Naive thymus-derived CD4-positive, alpha-beta T cell (primary cell): Measurements from ENCODE around the gene SMARCD3. TPM values are rescaled to one million over a fixed set of nuclear protein-coding genes. Genes with fewer than 3 reads are reported as not detected.

Experiments used
- ATAC-seq: fragments of 150-1000 bp; cut with Tn5 transposase; 2 replicates; pipeline ENCODE4 v1.10.0; 2021; ENCODE audit warnings: mild to moderate bottlenecking, moderate library complexity
- CTCF ChIA-PET: fragments of 350-600 bp; sonication (Branson Sonifier 250); formaldehyde crosslinking; loops from one replicate; lab custom pipeline; 2021; ENCODE audit warnings: antibody characterized with exemption; lab: Charles Lee
- POLR2A ChIA-PET: fragments of 350-600 bp; sonication (Branson Sonifier 250); formaldehyde crosslinking; loops from one replicate; lab custom pipeline; 2021; ENCODE audit warnings: antibody characterized with exemption, inconsistent platforms; lab: Charles Lee
- DNase-seq, 9 donors: peaks; one replicate each; pipeline versions ENCODE4 v3.0.0 to v3.0.0-alpha.2; 2020 to 2022; ENCODE audit warnings: mixed read lengths in 1 of 9
- H3K27ac ChIP-seq: one replicate; pipeline ENCODE4 v1.7.0; 2013; ENCODE audit warnings: mild to moderate bottlenecking, low read depth, low read length, moderate library complexity
- H3K27me3 ChIP-seq, 2 donors: one replicate each; pipeline ENCODE4 v1.7.0; 2013; ENCODE audit warnings: low read length in 2 of 2, mild to moderate bottlenecking in 2 of 2, moderate library complexity in 2 of 2; ENCODE audit not compliant: control insufficient read depth in 2 of 2, insufficient read depth in 2 of 2
- H3K36me3 ChIP-seq, 3 experiments: 1 replicate in 2 of 3; 2 replicates in 1 of 3; pipeline ENCODE4 v1.7.0; 2013; ENCODE audit warnings: low read length in 3 of 3, mild to moderate bottlenecking in 3 of 3, moderate library complexity in 1 of 3; ENCODE audit not compliant: insufficient read depth in 3 of 3, control insufficient read depth in 2 of 3
- H3K4me1 ChIP-seq, 2 donors: one replicate each; pipeline ENCODE4 v1.7.0; 2013; ENCODE audit warnings: low read length in 2 of 2, mild to moderate bottlenecking in 2 of 2, moderate library complexity in 1 of 2; ENCODE audit not compliant: control insufficient read depth in 2 of 2, insufficient read depth in 2 of 2
- H3K4me3 ChIP-seq: 2 replicates; pipeline ENCODE4 v1.7.0; 2013; ENCODE audit warnings: mild to moderate bottlenecking, low read length
- H3K9me3 ChIP-seq, 3 experiments: 1 replicate in 2 of 3; 2 replicates in 1 of 3; pipeline ENCODE4 v1.7.0; 2013; ENCODE audit warnings: low read length in 3 of 3; ENCODE audit not compliant: control insufficient read depth in 2 of 3
- H3K27ac Mint-ChIP-seq, 9 donors: one replicate each; pipeline ENCODE4 v1.8.0; 2020 to 2022; ENCODE audit warnings: mixed read lengths in 9 of 9, mild to moderate bottlenecking in 8 of 9, moderate library complexity in 5 of 9, inconsistent platforms in 2 of 9
- H3K27me3 Mint-ChIP-seq, 5 donors: one replicate each; pipeline ENCODE4 v1.8.0; 2021 to 2022; ENCODE audit warnings: mixed read lengths in 5 of 5, mild to moderate bottlenecking in 1 of 5
- H3K36me3 Mint-ChIP-seq, 5 donors: one replicate each; pipeline ENCODE4 v1.8.0; 2020 to 2022; ENCODE audit warnings: mixed read lengths in 5 of 5, mild to moderate bottlenecking in 3 of 5, inconsistent platforms in 1 of 5
- H3K4me1 Mint-ChIP-seq, 7 donors: one replicate each; pipeline ENCODE4 v1.8.0; 2020 to 2022; ENCODE audit warnings: mixed read lengths in 7 of 7, mild to moderate bottlenecking in 3 of 7, inconsistent platforms in 1 of 7
- H3K4me3 Mint-ChIP-seq, 10 donors: one replicate each; pipeline ENCODE4 v1.8.0; 2020 to 2022; ENCODE audit warnings: mild to moderate bottlenecking in 10 of 10, mixed read lengths in 10 of 10, moderate library complexity in 6 of 10, inconsistent platforms in 2 of 10
- H3K9me3 Mint-ChIP-seq, 11 donors: one replicate each; pipeline ENCODE4 v1.8.0; 2020 to 2022; ENCODE audit warnings: mixed read lengths in 11 of 11, mild to moderate bottlenecking in 4 of 11, inconsistent platforms in 1 of 11, moderate library complexity in 1 of 11
- intact Hi-C, 2 donors: fragments of 100-400 bp; cut with micrococcal nuclease; formaldehyde crosslinking; loops; one replicate each; pipeline ENCODE4 v1.15.1; 2023
- polyA plus RNA-seq, 2 donors: library from polyadenylated mRNA; unstranded; fragments of 300-500 nt; fragmentation: Illumina TruSeq; gene quantifications; one replicate each; pipeline ENCODE4 v1.2.3, GENCODE V29; 2021
- total RNA-seq, 6 experiments: library from RNA in 5 of 6; stranded (reverse) in 5 of 6; gene quantifications; 1 replicate in 5 of 6; 2 replicates in 1 of 6; pipeline ENCODE4 v1.2.3 and lab custom pipeline; 2021 to 2026

The SMARCD3 gene
- total and polyA plus RNA-seq, 7 experiments from 2014 or later: 3.8 to 45.5 (median 5.1) TPM

- H3K4me3 ChIP-seq: no peak overlapping the region
- H3K4me3 Mint-ChIP-seq: peak overlapping the region in 9 of 10 donors; percentile 39 to 93 (median 68)
Measured at GRCh38 chr7:151251689-151252560, 3.4 kb upstream of the SMARCD3 start.

GRCh38 chr7:151251328-151251688 is 2.8 kb upstream of the SMARCD3 start:
- intact Hi-C loops: no loop called here
- H3K4me1 ChIP-seq: peaks cover 0 to 16% of the 10 kb centered on the region in 2 donors
- no peaks in the 10 kb centered on the region for H3K36me3 ChIP-seq
- Mint-ChIP-seq H3K27me3 (peaks cover 39 to 82% (median 60%) of the 10 kb centered on the region in 5 donors), H3K36me3 (peaks cover 0 to 2% (median 0%) of the 10 kb centered on the region in 5 donors), H3K4me1 (peaks cover 20 to 48% (median 31%) of the 10 kb centered on the region in 7 donors), H3K27ac (peak overlapping the region in 1 of 9 donors; percentile 43), H3K4me3 (peak overlapping the region in 9 of 10 donors; percentile 69 to 93 (median 73)), H3K9me3 (no peaks in the 10 kb centered on the region)
- H3K4me3 ChIP-seq: peak overlapping the region; percentile 9
- H3K9me3 ChIP-seq: no peaks in the 10 kb centered on the region
- CTCF ChIA-PET: interaction anchor here (0.6 kb wide), 1 partner anchor 54 kb away, joined by 3 read pairs; no protein-coding TSS in a partner anchor
- DNase-seq (no peak), ATAC-seq (no peak)
- H3K27ac ChIP-seq: no peak overlapping the region
- POLR2A ChIA-PET: no interaction called here
- peaks cover 0 to 6% of the 10 kb centered on the region in 2 donors for H3K27me3 ChIP-seq

More at GRCh38 chr7:151251689-151252560, 3.4 kb upstream of the SMARCD3 start:
- no peak for ATAC-seq
- peak in 1 of 9 donors; percentile 18 for DNase-seq
- Mint-ChIP-seq H3K27ac (no peak overlapping the region), H3K9me3 (no peaks in the 10 kb centered on the region), H3K4me1 (peaks cover 19 to 42% (median 29%) of the 10 kb centered on the region in 7 donors), H3K36me3 (peaks cover 0 to 2% (median 0%) of the 10 kb centered on the region in 5 donors), H3K27me3 (peaks cover 39 to 80% (median 63%) of the 10 kb centered on the region in 5 donors)
- ChIA-PET POLR2A (no interaction called here), CTCF (no interaction called here)
- Histone ChIP-seq H3K27me3 (peaks cover 0 to 6% of the 10 kb centered on the region in 2 donors), H3K36me3 (no peaks in the 10 kb centered on the region), H3K27ac (no peak overlapping the region), H3K4me1 (peaks cover 0 to 16% of the 10 kb centered on the region in 2 donors), H3K9me3 (no peaks in the 10 kb centered on the region)
- intact Hi-C loops: no loop called here

- Histone ChIP-seq H3K36me3 (no peaks in the 10 kb centered on the region), H3K4me3 (no peak overlapping the region), H3K4me1 (peaks cover 0 to 20% of the 10 kb centered on the region in 2 donors), H3K27ac (no peak overlapping the region), H3K9me3 (no peaks in the 10 kb centered on the region), H3K27me3 (peaks cover 0 to 6% of the 10 kb centered on the region in 2 donors)
- no peaks in the 10 kb centered on the region for H3K9me3 Mint-ChIP-seq
- peaks cover 0 to 2% (median 0%) of the 10 kb centered on the region in 5 donors for H3K36me3 Mint-ChIP-seq
- POLR2A ChIA-PET: interaction anchor here (0.5 kb wide), 1 partner anchor 276 kb away, joined by 3 read pairs; no protein-coding TSS in a partner anchor
- peaks cover 35 to 85% (median 62%) of the 10 kb centered on the region in 5 donors for H3K27me3 Mint-ChIP-seq
- DNase-seq (no peak), ATAC-seq (no peak)
- intact Hi-C loops: no loop called here
- H3K27ac Mint-ChIP-seq: no peak overlapping the region
- H3K4me1 Mint-ChIP-seq: peaks cover 25 to 53% (median 34%) of the 10 kb centered on the region in 7 donors
- CTCF ChIA-PET: interaction anchor here (0.6 kb wide), 1 partner anchor 55 kb away, joined by 3 read pairs; no protein-coding TSS in a partner anchor
- peak overlapping the region in 9 of 10 donors; percentile 69 to 93 (median 73) for H3K4me3 Mint-ChIP-seq
Measured at GRCh38 chr7:151250181-151251132, 2.0 kb upstream of the SMARCD3 start.

GRCh38 chr7:151249732-151250072 is 1.2 kb upstream of the SMARCD3 start:
- no peaks in the 10 kb centered on the region for H3K9me3 Mint-ChIP-seq
- ChIA-PET POLR2A (interaction anchor here (0.5 kb wide), 1 partner anchor 276 kb away, joined by 3 read pairs; no protein-coding TSS in a partner anchor), CTCF (no interaction called here)
- Histone ChIP-seq H3K36me3 (no peaks in the 10 kb centered on the region), H3K27ac (no peak overlapping the region), H3K9me3 (no peaks in the 10 kb centered on the region), H3K27me3 (peaks cover 0 to 6% of the 10 kb centered on the region in 2 donors), H3K4me3 (no peak overlapping the region), H3K4me1 (peaks cover 6 to 26% of the 10 kb centered on the region in 2 donors)
- intact Hi-C loops: loop anchor here in 1 of 2 donors (5.0 kb wide), 1 partner anchor 628 kb away; the partner anchor contains the start of gene PRKAG2
- H3K36me3 Mint-ChIP-seq: peaks cover 0 to 2% (median 0%) of the 10 kb centered on the region in 5 donors
- DNase-seq: no peak
- no peak for ATAC-seq
- peaks cover 32 to 80% (median 59%) of the 10 kb centered on the region in 5 donors for H3K27me3 Mint-ChIP-seq
- H3K27ac Mint-ChIP-seq: no peak overlapping the region
- peaks cover 25 to 56% (median 38%) of the 10 kb centered on the region in 7 donors for H3K4me1 Mint-ChIP-seq
- peak overlapping the region in 9 of 10 donors; percentile 66 to 93 (median 78) for H3K4me3 Mint-ChIP-seq

GRCh38 chr7:151249034-151249731 is 689 bp upstream of the SMARCD3 start:
- ATAC-seq (peak; percentile 39), DNase-seq (peak in 5 of 9 donors; percentile 41 to 42 (median 41))
- no peaks in the 10 kb centered on the region for H3K9me3 ChIP-seq
- H3K4me1 ChIP-seq: peaks cover 11 to 32% of the 10 kb centered on the region in 2 donors
- Mint-ChIP-seq H3K9me3 (no peaks in the 10 kb centered on the region), H3K4me1 (peaks cover 30 to 61% (median 40%) of the 10 kb centered on the region in 7 donors), H3K4me3 (peak overlapping the region; percentile 52 to 93 (median 77)), H3K27ac (peak overlapping the region in 2 of 9 donors; percentile 2 to 75), H3K36me3 (peaks cover 0 to 2% (median 0%) of the 10 kb centered on the region in 5 donors), H3K27me3 (peaks cover 32 to 79% (median 58%) of the 10 kb centered on the region in 5 donors)
- ChIA-PET POLR2A (interaction anchor here (0.5 kb wide), 1 partner anchor 275 kb away, joined by 3 read pairs; no protein-coding TSS in a partner anchor), CTCF (no interaction called here)
- no peak overlapping the region for H3K4me3 ChIP-seq
- H3K27me3 ChIP-seq: peaks cover 0 to 6% of the 10 kb centered on the region in 2 donors
- H3K27ac ChIP-seq: no peak overlapping the region
- H3K36me3 ChIP-seq: no peaks in the 10 kb centered on the region
- intact Hi-C loops: loop anchor here in 1 of 2 donors (5.0 kb wide), 1 partner anchor 628 kb away; the partner anchor contains the start of gene PRKAG2
